Glomerular endothelial cell (primary cell): Measurements from ENCODE around the gene TEKTIP1. TPM values are rescaled to one million over a fixed set of nuclear protein-coding genes. Genes with fewer than 3 reads are reported as not detected.
"Not testable (repeated sequence)": the region's sequence is repeated elsewhere in the genome, so short reads cannot be mapped to it uniquely, and the experiment has no call there.

ENCODE experiments used
- DNase-seq: peaks from one replicate; pipeline ENCODE4 v3.0.0-alpha.2; 2011; ENCODE audit warnings: low read depth, low spot score; ENCODE audit errors: extremely low read depth
- total RNA-seq: library from RNA; depleted of rRNA; stranded (reverse); fragments of >200 nt; gene quantifications from 2 replicates; pipeline ENCODE4 v1.2.3, GENCODE V29; 2015

The TEKTIP1 gene
- total RNA-seq, 1 donor from 2014 or later = not detected

DNA sequence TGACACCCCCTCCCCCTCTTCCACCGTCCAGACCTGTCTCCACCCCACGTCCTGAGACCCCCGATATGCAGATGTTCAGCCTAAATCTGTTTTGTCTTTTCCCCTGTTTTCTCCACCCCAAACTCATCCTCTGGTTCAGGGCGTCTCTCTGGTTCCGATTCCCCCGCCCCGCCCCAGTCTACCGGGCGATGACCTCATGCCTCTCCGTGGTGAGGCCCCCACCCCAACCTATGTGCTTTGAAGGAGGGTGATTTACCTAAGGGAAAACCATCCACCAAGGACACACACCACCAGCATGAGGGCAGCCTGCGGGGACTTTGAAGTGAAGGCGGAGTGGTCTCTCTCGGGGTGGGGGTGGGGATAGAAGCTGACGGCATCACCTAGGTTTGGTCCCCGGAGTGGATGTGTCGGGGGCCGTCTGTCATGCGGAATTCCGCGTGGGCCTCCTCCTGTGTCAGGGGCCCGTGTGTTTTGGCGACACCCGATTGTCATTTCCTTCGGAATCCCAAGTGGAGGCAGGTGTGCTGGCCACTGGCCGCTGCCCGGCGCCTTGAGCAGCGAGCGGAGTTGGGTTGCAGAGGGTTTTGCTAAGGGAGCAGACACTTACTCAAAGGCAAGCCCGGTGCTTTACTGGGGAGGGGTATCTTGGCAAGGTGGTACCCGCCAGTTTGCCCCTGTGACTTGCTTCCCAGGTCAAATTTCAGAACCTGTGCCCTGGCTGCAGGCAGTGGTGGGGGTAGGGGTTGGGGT is 31.4 kb upstream of the TEKTIP1 start:
- DNase-seq = no peak

- not testable (repeated sequence) for DNase-seq
These were observed 30.8 kb upstream of the TEKTIP1 start for GRCh38 chr19:3508121-3508661.

- no peak for DNase-seq
These were observed 30.0 kb upstream of the TEKTIP1 start for GRCh38 chr19:3508771-3509535.

DNA sequence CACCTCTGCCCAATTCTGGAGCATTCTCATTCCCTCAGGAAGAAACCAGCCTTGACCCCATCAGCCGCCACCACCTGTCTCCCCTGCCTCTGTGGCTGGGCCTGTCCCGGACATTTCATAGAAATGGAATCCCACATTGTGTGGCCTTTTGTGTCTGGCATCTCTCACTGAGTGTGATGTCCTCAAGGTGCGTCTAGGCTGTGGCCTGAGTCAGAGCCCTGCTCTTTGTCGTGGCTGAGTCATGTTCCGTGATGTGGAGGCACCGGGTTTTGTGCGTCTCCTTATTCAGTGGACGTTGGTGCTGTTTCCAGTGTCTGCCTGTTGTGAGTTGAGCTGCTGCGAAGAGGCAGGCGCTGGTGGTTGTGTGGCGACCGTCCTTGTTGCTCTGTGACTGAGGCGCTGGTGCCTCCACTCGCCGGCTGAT is 29.4 kb upstream of the TEKTIP1 start:
- DNase-seq = no peak

GRCh38 chr19:3510727-3511126 is 28.2 kb upstream of the TEKTIP1 start:
- DNase-seq = no peak

DNA sequence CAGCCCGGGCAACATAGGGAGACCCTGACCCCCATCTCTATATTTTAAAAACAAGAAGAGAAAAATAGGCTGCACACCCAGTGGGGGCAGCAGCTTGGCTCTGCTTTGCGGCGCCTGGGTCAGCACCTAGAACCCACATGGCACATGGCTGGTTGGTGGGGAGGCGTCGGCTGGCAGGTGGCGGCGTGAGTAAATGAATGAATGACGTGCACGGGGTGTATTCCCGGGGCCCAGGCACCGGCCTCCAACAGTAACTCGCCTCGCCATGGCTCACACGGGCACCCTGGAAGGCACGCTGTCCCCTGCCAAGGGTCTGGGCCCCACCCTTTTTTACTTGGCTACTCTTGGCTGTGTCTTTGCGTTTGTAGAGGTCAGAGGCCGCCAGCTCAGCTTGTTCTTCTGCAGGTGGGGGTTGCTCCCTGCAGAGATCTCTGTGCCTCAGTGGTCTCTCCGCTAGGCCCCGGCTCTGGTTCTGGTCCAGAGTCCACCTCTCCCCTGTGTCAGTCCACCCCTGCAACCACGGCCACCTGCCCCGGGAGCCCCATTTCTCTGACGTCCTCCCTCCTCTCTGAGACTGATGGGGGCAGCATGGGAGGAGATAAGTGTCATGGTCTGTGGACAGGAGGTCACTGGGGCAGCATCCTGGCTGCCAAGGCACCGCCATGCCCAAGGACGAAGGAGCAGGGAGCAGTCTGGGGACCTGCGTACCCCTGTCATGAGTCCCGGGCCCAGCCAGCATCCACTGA is 27.3 kb upstream of the TEKTIP1 start:
- DNase-seq = no peak

DNA sequence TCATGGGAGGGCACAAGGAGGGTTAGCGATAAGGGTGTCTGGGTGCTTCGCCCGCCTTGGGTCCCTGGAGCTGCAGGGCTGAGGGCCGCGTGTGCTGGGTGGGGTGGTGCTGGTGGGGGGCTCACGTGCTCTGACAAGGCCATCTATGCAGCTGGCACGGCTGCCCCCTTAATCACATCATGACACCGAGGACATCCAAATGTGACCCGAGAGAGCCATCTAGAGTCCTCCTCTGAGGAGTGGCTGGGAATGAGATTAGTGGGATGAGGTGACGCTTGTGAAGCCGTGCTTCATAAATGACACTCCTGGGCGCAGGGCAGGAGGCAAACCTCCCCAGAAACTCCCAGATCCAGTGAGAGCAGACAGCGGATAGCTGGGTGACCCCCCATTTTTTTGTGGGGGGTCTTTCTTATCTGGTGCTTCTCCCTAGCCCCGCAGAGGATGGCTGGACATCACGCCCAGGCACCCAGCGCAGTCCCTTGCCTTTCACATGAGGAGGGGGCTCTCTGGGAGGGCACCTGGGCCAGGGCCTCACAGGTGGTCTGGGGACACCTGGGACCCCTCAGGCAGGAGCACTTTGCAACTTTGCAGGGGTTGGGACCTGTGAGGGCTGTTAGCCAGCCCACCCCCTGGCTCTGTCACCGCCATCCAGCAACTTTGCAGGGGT is 26.3 kb upstream of the TEKTIP1 start:
- DNase-seq = no peak

DNA sequence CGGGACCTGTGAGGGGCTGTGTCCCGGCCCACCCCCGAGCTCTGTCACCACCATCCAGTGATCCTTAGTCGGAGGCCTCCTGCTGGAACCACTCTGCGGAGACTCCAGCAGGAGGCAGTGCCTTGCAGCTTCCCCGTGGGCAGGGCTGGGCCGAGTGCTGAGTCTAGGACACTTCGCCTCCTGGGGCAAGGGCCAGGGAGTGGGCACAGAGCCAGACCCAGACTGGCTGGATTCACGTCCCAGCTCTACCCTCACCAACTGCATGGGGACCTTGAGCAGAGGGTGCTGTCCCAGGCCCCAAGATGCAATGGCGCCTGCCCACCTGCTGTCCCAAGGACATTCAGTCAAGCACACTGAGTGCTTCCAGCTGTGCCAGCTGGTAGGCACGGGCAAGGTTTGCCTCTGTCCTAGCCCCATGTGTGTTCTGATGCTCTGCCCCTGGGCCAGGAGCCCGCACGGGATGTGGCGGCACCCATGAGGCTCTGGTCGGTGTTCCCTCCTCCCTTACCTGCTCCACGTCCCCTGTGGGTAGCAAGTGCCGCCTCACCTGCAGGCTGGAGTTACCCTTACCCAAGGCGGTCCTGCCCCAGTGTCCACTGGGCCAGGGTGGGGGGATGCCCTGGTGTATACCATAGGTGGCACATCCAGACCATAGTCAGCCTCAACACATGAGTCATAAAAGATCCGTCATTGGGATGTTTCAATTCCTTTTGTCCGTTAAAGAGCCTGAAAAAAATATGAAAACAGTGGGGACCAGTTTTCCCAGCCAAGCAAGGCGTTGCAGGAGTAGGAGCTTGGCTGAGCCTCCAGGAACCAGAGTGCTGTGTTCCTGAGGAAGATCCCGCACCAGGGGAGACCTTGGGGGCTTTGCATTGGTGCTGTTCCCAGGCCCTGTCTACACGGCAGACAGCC is 25.5 kb upstream of the TEKTIP1 start:
- DNase-seq = no peak

GRCh38 chr19:3514930-3515329 is 24.0 kb upstream of the TEKTIP1 start:
- no peak for DNase-seq

DNA sequence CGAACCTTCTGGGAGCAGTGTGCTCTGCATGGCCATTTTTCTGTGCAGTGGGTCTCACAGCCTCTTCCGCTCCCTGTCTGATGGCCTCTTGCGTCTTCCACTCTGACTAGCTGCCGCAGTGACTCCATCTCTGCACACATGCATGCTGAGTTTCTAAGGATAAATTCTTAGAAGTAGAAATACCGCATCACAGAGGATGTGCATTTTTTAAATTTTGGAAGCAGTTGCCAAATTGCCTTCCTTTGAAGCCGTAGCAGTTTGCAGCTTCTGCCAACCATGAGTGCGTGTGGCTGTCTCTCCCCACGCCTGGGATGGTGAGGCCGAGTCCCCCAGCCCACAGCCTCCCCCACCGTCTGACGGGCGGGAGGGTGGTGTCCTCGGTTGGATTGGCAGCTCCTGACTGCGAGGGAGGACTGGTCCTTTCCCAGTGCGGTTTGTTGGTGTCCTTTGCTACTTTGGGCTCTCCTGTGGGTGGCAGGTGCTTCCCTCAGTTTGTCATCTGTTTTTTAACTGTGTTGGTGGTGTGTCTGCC is 23.0 kb upstream of the TEKTIP1 start:
- no peak for DNase-seq

DNA sequence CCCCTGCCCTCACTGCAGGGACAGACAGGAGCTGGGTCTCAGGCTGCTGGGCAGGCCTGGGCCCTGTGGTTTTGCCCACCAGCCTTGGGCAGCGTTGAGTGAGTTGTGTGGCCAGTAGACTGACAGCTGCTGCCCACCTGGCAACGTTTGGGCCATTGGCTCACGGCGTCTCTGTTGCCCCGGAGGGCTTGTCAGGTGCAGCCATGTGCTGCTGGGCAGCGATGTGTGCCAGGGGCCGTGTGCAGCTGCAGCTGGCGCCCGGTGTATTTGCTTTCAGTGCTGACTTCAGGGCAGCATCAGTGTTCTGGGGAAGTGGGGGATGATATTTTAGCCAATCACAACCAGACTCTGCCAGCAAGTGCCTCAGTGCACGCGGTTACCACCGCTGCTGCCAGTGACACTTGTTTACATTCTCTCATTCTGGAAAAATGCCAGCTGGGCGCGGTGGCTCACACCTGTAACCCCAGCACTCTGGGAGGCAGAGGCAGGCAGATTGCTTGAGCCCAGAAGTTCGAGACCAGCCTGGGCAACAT is 22.2 kb upstream of the TEKTIP1 start:
- DNase-seq = no peak

- DNase-seq = no peak
These were observed 21.3 kb upstream of the TEKTIP1 start for GRCh38 chr19:3517638-3518037.

- no peak for DNase-seq
These were observed 20.7 kb upstream of the TEKTIP1 start for GRCh38 chr19:3518255-3518654.

DNA sequence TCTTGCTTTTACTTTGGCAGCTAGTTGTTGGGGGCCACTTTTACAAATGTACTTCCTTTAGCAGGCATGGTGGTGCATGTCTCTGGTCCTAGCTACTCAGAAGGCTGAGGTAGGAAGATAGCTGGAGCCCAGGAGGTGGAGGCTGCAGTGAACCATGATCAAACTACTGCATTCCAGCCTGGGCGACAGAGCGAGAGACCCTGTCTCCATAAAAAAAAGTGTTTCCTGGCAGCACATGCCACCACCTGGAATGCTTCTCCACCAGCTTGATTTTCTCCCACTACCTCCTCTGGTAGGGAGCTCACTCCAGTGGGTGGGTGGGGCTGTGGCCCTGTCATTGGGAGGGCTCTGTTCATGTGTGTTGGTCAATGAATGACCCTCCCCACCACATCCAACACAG is 20.3 kb upstream of the TEKTIP1 start:
- DNase-seq = no peak

GRCh38 chr19:3519126-3519525 is 19.8 kb upstream of the TEKTIP1 start:
- no peak for DNase-seq

GRCh38 chr19:3520166-3521103 is 18.5 kb upstream of the TEKTIP1 start:
- no peak for DNase-seq

DNA sequence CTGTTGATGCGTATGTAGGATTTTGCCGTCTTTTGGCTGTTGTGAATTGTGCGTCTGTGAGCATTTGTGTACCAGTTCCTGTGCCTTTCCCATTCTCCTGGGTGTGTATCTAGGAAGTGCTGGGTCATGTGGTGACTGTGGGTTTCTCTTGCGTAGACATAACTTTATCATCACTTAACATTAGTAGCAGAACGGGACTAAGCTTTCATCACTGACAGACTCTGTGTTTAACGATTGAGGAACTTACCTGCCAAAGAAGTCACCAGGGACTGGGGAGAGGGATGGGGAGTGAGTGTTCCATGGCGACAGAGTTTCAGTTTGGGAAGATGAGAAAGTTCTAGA is 17.9 kb upstream of the TEKTIP1 start:
- DNase-seq = no peak
